Endothelial cell of umbilical vein (primary cell): ENCODE measurements around the gene PGA5. TPM values are rescaled to one million over a fixed set of nuclear protein-coding genes. Genes with fewer than 3 reads are reported as not detected.

ENCODE experiments used
- BruUV-seq: library from RNA; stranded (reverse); fragments of 400-500 nt; replicated peaks from 2 replicates; lab custom pipeline; 2021; lab: Mats Ljungman, UMichigan
- CTCF ChIA-PET: fragments of 300-600, 350-600 bp; sonication (Branson Sonifier 250); formaldehyde crosslinking; loops from one replicate; lab custom pipeline; 2021; ENCODE audit warnings: antibody characterized with exemption, inconsistent platforms; lab: Charles Lee
- POLR2A ChIA-PET: fragments of 300-600, 350-600 bp; sonication (Branson Sonifier 250); formaldehyde crosslinking; loops from one replicate; lab custom pipeline; 2021; ENCODE audit warnings: antibody characterized with exemption, inconsistent platforms; lab: Charles Lee
- DNase-seq: peaks from one replicate; pipeline ENCODE4 v3.0.0-alpha.2; 2011; ENCODE audit warnings: low read depth, low spot score
- FAIRE-seq: peaks from 2 replicates; lab custom pipeline; 2011; peaks lifted over from hg19 to GRCh38; lab: Jason Lieb, UNC
- H2AFZ ChIP-seq: 2 replicates; pipeline ENCODE4 v1.6.0; 2012; ENCODE audit warnings: low read depth, low read length, control low read depth, inconsistent platforms
- H3K27ac ChIP-seq: 2 replicates; pipeline ENCODE4 v1.5.1; 2011; ENCODE audit warnings: low read depth, mild to moderate bottlenecking, control low read depth, low read length, moderate library complexity; ENCODE audit not compliant: insufficient read depth
- H3K27me3 ChIP-seq, 2 experiments: 2 replicates each; pipeline versions ENCODE4 v1.6.0 to v1.6.1; 2011; ENCODE audit warnings: low read length in 2 of 2, mixed read lengths in 1 of 2; ENCODE audit not compliant: control insufficient read depth in 2 of 2, insufficient read depth in 2 of 2
- H3K36me3 ChIP-seq, 2 experiments: 2 replicates in 1 of 2; 3 replicates in 1 of 2; pipeline ENCODE4 v1.5.1; 2011; ENCODE audit warnings: low read length in 2 of 2, mild to moderate bottlenecking in 1 of 2, moderate library complexity in 1 of 2; ENCODE audit not compliant: control insufficient read depth in 2 of 2, insufficient read depth in 2 of 2; ENCODE audit errors: extremely low read depth in 1 of 2
- H3K4me1 ChIP-seq: 3 replicates; pipeline ENCODE4 v1.5.1; 2011; ENCODE audit warnings: mild to moderate bottlenecking, low read length; ENCODE audit not compliant: control insufficient read depth, insufficient read depth; ENCODE audit errors: extremely low read depth
- H3K4me2 ChIP-seq: 2 replicates; pipeline ENCODE4 v1.6.1; 2011; ENCODE audit warnings: low read length, control low read depth, mixed read lengths; ENCODE audit not compliant: insufficient read depth
- H3K4me3 ChIP-seq, 3 experiments: fragments of 200-600 bp in 1 of 3; sonication (generic), shearing (Covaris generic) in 1 of 3; replicated peaks in 1 of 3; 2 replicates each; pipeline ENCODE4 v1.5.1; 2011 to 2016; ENCODE audit warnings: control low read depth in 3 of 3, low read length in 3 of 3, mild to moderate bottlenecking in 2 of 3, inconsistent platforms in 1 of 3, low read depth in 1 of 3, moderate library complexity in 1 of 3; ENCODE audit not compliant: insufficient read depth in 1 of 3
- H3K79me2 ChIP-seq: 2 replicates; pipeline ENCODE4 v1.6.0; 2012; ENCODE audit warnings: low read length, inconsistent platforms; ENCODE audit not compliant: control insufficient read depth, insufficient read depth
- H3K9ac ChIP-seq: replicated peaks from 2 replicates; pipeline ENCODE3; 2011; ENCODE audit warnings: low read length, control low read depth; ENCODE audit not compliant: insufficient read depth; ENCODE audit errors: extremely low read depth
- H3K9me1 ChIP-seq: replicated peaks from 3 replicates; pipeline ENCODE4 v1.6.0; 2011; ENCODE audit warnings: mild to moderate bottlenecking, low read length; ENCODE audit not compliant: control insufficient read depth, insufficient read depth; ENCODE audit errors: extremely low read depth
- H3K9me3 ChIP-seq: replicated peaks from 2 replicates; pipeline ENCODE4 v1.5.1; 2012; ENCODE audit warnings: low read length, inconsistent platforms; ENCODE audit not compliant: control insufficient read depth, insufficient read depth
- H4K20me1 ChIP-seq: replicated peaks from 2 replicates; pipeline ENCODE3; 2011; ENCODE audit warnings: mild to moderate bottlenecking, low read length; ENCODE audit not compliant: control insufficient read depth, insufficient read depth; ENCODE audit errors: extremely low read depth
- CTCF ChIP-seq, 2 donors: IDR thresholded peaks; 1 replicate in 1 of 2; 2 replicates in 1 of 2; pipeline ENCODE4 v1.5.1; 2011; ENCODE audit warnings: low read length in 2 of 2, mild to moderate bottlenecking in 2 of 2, moderate library complexity in 2 of 2, control low read depth in 1 of 2, inconsistent platforms in 1 of 2, low read depth in 1 of 2; ENCODE audit not compliant: insufficient read depth in 1 of 2; ENCODE audit errors: extremely low read depth in 1 of 2
- EZH2 ChIP-seq: IDR thresholded peaks from 2 replicates; pipeline ENCODE4 v1.6.1; 2012; ENCODE audit warnings: borderline replicate concordance, low read depth, mild to moderate bottlenecking, moderate library complexity, low read length, inconsistent platforms; ENCODE audit not compliant: severe bottlenecking
- FOS ChIP-seq: IDR thresholded peaks from 2 replicates; pipeline ENCODE4 v1.6.1; 2011; ENCODE audit warnings: mild to moderate bottlenecking, low read length, moderate library complexity, borderline replicate concordance; ENCODE audit not compliant: insufficient read depth
- GATA2 ChIP-seq: IDR thresholded peaks from 2 replicates; pipeline ENCODE4 v1.7.0; 2011; ENCODE audit warnings: low read depth, mild to moderate bottlenecking, moderate library complexity, mixed read lengths, low read length; ENCODE audit not compliant: insufficient read length, insufficient read depth
- JUN ChIP-seq: IDR thresholded peaks from 2 replicates; pipeline ENCODE4 v1.6.1; 2011; ENCODE audit warnings: borderline replicate concordance, low read depth; ENCODE audit not compliant: insufficient read length, insufficient read depth
- MAX ChIP-seq: IDR thresholded peaks from 2 replicates; pipeline ENCODE4 v1.6.1; 2011; ENCODE audit not compliant: insufficient read depth, insufficient read length
- MYC ChIP-seq: IDR thresholded peaks from one replicate; pipeline ENCODE4 v1.6.1; 2011; ENCODE audit warnings: mild to moderate bottlenecking, low read depth, low read length
- POLR2A ChIP-seq: IDR thresholded peaks from 2 replicates; pipeline ENCODE4 v1.6.1; 2012; ENCODE audit warnings: low read depth, mild to moderate bottlenecking, control low read depth, low read length
- POLR2AphosphoS5 ChIP-seq: IDR thresholded peaks from 2 replicates; pipeline ENCODE4 v1.6.1; 2012; ENCODE audit warnings: low read depth, mild to moderate bottlenecking, control low read depth, low read length, moderate library complexity; ENCODE audit not compliant: insufficient read depth
- dilution Hi-C: fragments of 300-500 bp; cut with MboI; formaldehyde crosslinking; loops from one replicate; pipeline ENCODE4 v1.15.0; 2019; ENCODE audit warnings: low sequenced_read_pairs; ENCODE audit not compliant: extremely low pct_ligation_motif_present
- intact Hi-C: fragments of 100-400 bp; cut with micrococcal nuclease; formaldehyde crosslinking; loops from one replicate; pipeline ENCODE4 v1.10.0; 2022
- polyA plus RNA-seq, 4 experiments: library from polyadenylated mRNA; depleted of rRNA in 3 of 4; stranded (reverse) in 3 of 4; unstranded in 1 of 4; fragments of >200 nt; gene quantifications; 2 replicates each; pipeline versions ENCODE4 v1.2.1 to v1.2.3, GENCODE V29; 2011 to 2012; ENCODE audit warnings: missing spikeins in 1 of 4
- total RNA-seq: library from RNA; stranded (reverse); gene quantifications from 2 replicates; pipeline ENCODE4 v1.2.3, GENCODE V29; 2021

PGA5 gene
- total and polyA plus RNA-seq, 2 donors (not counting 3 experiments of a cell fraction or from before 2014, with no cell fraction given), result not detected

DNA sequence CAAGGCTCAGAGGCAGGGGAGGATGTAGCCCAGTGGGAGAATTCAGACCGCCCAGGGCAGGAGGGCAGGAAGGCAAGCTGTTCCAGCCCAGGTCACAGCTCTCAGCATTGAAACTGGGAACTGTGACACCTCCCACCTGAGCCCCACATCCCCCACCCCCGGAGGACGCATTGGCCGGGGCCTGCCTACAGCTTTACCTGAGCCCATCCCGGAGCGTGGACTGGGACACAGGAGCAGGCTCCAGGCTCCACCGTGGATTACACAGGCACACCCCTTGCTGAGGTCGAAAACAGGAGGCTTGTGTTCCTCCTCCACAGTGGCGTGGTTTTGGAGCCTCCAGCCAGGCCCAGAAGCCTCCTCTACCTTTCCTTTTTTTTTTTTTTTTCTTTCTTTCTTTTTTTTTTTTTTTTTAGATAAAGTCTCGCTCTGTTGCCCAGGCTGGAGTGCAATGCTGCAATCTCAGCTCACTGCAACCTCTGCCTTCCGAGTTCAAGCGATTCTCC lies 46.8 kb upstream of the PGA5 start:
- DNase-seq, result no peak
- intact Hi-C loops (loop anchor here (2.0 kb wide), 1 partner anchor 223 kb away; the partner anchor contains the start of gene CD6), dilution Hi-C loops (no loop called here)
- H4K20me1 ChIP-seq, result no peaks in the 10 kb centered on the region
- no peaks in the 10 kb centered on the region for H3K79me2 ChIP-seq
- no peaks in the 10 kb centered on the region for H3K27me3 ChIP-seq
- no peak overlapping the region for H3K4me2 ChIP-seq
- H3K27ac ChIP-seq, result no peak overlapping the region
- H3K9me1 ChIP-seq, result no peaks in the 10 kb centered on the region
- ChIA-PET POLR2A (no interaction called here), CTCF (interaction anchor here (1.3 kb wide), 1 partner anchor 16 kb away, joined by 3 read pairs; no protein-coding TSS in a partner anchor)
- FAIRE-seq, result no peak
- BruUV-seq, result no TSS peak
- H3K9ac ChIP-seq, result no peak overlapping the region
- H3K4me1 ChIP-seq, result no peaks in the 10 kb centered on the region
- H3K9me3 ChIP-seq, result no peaks in the 10 kb centered on the region
- no peak overlapping the region for H3K4me3 ChIP-seq
- no peak overlapping the region for H2AFZ ChIP-seq
- H3K36me3 ChIP-seq, result no peaks in the 10 kb centered on the region
- no peak for TF ChIP-seq POLR2A
- TF ChIP-seq EZH2, result no peak
- no peak for TF ChIP-seq FOS
- no peak for TF ChIP-seq CTCF (IDR thresholded peaks at IDR 0.05; ENCODE audit: extremely low read depth in 1 of 2, insufficient read depth in 1 of 2, low read depth in 1 of 2, low read length in 2 of 2)
- no peak for TF ChIP-seq GATA2
- no peak for TF ChIP-seq MAX
- TF ChIP-seq POLR2AphosphoS5, result no peak
- TF ChIP-seq MYC, result no peak
- no peak for TF ChIP-seq JUN
